Brain microvascular endothelial cell (primary cell): ENCODE data around the gene RAB8B.

Experiments
- DNase-seq: peaks from one replicate; pipeline ENCODE4 v3.0.0-alpha.2; 2020
- H3K27ac ChIP-seq: fragments of 250-450 bp; sonication (Bioruptor Pico); 2 replicates; pipeline ENCODE4 v1.5.1; 2020; ENCODE audit warnings: mild to moderate bottlenecking, moderate library complexity
- H3K27me3 ChIP-seq: fragments of 250-450 bp; sonication (Bioruptor Pico); replicated peaks from 2 replicates; pipeline ENCODE4 v1.5.1; 2020; ENCODE audit warnings: mild to moderate bottlenecking
- H3K36me3 ChIP-seq: fragments of 250-450 bp; sonication (Bioruptor Pico); replicated peaks from 2 replicates; pipeline ENCODE4 v1.5.1; 2020; ENCODE audit warnings: mild to moderate bottlenecking
- H3K4me3 ChIP-seq: 2 replicates; pipeline ENCODE4 v1.5.1; 2011; ENCODE audit warnings: low read depth, mild to moderate bottlenecking, control low read depth, low read length, moderate library complexity
- CTCF ChIP-seq: IDR thresholded peaks from 2 replicates; pipeline ENCODE4 v1.5.1; 2011; ENCODE audit warnings: low read depth, mild to moderate bottlenecking, moderate library complexity, low read length, control low read depth, inconsistent platforms; ENCODE audit errors: missing control alignments
- in situ Hi-C: cut with HindIII; loops from 2 replicates; pipeline ENCODE4 v1.10.0; 2017; ENCODE audit warnings: low sequenced_read_pairs, low pct_ligation_motif_present

Gene RAB8B

GRCh38 chr15:63188926-63189871 lies at the start of gene RAB8B:
Gene RAB8B (plus strand): TSS chr15:63189606. CDS start chr15:63189625, 19 bp downstream.
- Histone ChIP-seq H3K27me3 (no peaks in the 10 kb centered on the region), H3K36me3 (no peaks in the 10 kb centered on the region), H3K4me3 (peak within 1 kb of the TSS; percentile 83), H3K27ac (peak within 1 kb of the TSS; percentile 14)
- TF ChIP-seq CTCF = no peak
- peak; percentile 96 for DNase-seq
- in situ Hi-C loops = no loop called here

GRCh38 chr15:63140936-63141335 lies 48.5 kb upstream of the RAB8B start:
- no peak for DNase-seq
- H3K27ac ChIP-seq = no peak overlapping the region
- H3K27me3 ChIP-seq = no peaks in the 10 kb centered on the region
- peaks cover 4% of the 10 kb centered on the region for H3K36me3 ChIP-seq
- in situ Hi-C loops = no loop called here
- TF ChIP-seq CTCF = no peak
- no peak overlapping the region for H3K4me3 ChIP-seq

GRCh38 chr15:63145426-63145825 lies 44.0 kb upstream of the RAB8B start:
- H3K4me3 ChIP-seq = no peak overlapping the region
- in situ Hi-C loops = no loop called here
- TF ChIP-seq CTCF = no peak
- peaks cover 12% of the 10 kb centered on the region for H3K36me3 ChIP-seq
- no peaks in the 10 kb centered on the region for H3K27me3 ChIP-seq
- H3K27ac ChIP-seq = no peak overlapping the region
- DNase-seq = no peak

GRCh38 chr15:63146684-63147083 lies 42.7 kb upstream of the RAB8B start:
- in situ Hi-C loops = no loop called here
- Histone ChIP-seq H3K4me3 (no peak overlapping the region), H3K36me3 (peaks cover 16% of the 10 kb centered on the region), H3K27me3 (no peaks in the 10 kb centered on the region), H3K27ac (no peak overlapping the region)
- TF ChIP-seq CTCF = peak; percentile 22
- peak; percentile 23 for DNase-seq

GRCh38 chr15:63151665-63152064 lies 37.7 kb upstream of the RAB8B start:
- peaks cover 43% of the 10 kb centered on the region for H3K36me3 ChIP-seq
- no peak for TF ChIP-seq CTCF

More at GRCh38 chr15:63151665-63152064, 37.7 kb upstream of the RAB8B start:
- H3K27me3 ChIP-seq = no peaks in the 10 kb centered on the region
- H3K4me3 ChIP-seq = no peak overlapping the region
- in situ Hi-C loops = no loop called here
- no peak overlapping the region for H3K27ac ChIP-seq
- DNase-seq = no peak
